GM18499 (cell line): ENCODE results near the gene AQR.

Experiments used
- ATAC-seq: cut with Tn5 transposase; IDR thresholded peaks from one replicate; pipeline ENCODE4 v1.9.1; 2021; ENCODE audit warnings: moderate number of reproducible peaks; ENCODE audit not compliant: insufficient read depth, unreplicated experiment

Gene AQR

DNA sequence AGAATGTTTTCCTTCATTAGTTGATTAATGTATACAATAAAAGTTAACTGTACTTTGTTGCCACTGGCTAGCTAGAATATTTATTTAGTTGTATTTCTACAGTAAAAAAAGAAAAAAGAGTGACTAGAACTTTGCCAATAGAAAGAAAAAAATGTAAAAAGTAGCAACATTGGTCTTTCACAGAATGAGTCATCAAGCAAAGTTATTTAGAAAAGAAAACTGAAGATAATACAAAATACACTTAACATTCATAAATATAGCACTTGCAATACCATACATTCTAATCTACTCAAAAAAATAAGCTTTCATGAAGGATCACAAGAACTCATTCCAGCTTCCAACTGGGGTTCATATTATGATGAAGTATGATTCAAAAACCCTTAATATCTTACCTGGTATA, 83.4 kb downstream of the AQR start:
- ATAC-seq = no peak

DNA sequence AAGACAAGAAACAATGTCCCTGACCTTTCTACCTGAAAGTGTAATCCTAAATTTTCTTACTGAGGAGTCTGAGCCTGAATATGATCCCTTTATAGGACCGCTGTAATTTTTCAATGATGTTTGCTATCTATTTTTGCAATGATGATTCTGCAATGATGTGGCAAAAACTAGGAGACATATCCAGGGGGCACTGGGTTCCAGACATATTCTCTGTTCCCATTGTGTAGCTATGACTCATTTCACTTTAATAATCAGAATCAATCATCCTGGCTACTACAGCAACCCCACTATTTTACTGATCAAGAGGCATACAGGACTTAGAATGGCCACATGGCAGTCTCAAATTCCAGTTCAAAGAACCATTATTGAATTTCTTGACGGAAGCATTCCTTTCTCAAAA, 85.9 kb downstream of the AQR start:
- no peak for ATAC-seq

DNA sequence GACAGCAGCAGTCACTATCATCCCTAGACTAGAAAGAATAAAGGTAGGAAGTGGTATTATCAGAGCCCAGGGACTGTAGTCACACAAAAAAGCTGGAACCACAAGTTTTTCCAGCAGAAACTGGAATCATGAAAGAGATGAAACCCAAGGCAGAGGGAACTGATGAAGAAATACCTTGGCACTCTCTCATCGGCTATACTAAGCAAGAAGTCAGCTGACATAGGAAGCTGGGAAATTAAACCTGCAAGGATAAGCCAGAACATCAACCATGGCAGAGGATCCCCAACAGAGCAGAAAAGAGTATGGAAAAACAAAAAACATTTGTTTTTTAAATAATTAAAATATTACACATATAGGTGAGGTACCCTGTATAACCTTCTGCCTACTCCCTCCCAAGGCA, 86.5 kb downstream of the AQR start:
- ATAC-seq = no peak

DNA sequence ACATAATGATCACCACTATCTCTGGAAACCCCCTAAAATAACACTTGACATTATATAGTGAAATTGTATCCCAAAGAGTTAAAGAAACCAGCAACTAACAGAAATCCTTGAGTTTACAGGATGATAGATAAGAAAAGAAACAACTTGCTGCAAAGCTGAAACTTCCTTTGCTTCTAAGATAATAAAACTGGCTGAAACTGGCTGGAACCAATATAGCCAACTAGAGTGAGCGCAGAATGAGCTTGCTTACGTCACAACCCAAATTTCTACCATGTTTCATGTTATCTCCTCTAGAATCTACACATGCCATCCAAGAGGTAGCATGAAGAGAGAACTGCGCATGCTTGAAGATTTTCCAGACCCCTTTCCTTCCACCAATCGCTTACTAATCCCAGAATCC, 90.4 kb downstream of the AQR start:
- no peak for ATAC-seq

DNA sequence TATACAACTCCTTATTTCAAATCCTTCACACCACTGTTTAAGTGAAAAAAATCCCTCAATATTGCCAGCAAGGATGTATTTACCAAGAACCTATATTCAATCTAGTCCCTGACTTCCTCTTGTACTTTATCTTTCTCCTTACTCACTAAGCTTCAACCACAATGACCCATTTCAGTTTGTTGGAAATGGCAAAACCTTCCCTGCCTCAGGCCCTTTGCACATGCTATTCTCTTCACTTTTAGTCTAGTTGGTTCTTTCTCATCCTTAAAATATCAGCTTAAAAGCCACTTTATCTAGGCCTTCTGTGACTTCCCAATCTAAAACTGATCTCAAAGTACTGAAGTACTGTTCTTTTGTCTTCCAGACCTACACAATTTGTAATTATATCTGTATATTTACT, 92.9 kb downstream of the AQR start:
- no peak for ATAC-seq

DNA sequence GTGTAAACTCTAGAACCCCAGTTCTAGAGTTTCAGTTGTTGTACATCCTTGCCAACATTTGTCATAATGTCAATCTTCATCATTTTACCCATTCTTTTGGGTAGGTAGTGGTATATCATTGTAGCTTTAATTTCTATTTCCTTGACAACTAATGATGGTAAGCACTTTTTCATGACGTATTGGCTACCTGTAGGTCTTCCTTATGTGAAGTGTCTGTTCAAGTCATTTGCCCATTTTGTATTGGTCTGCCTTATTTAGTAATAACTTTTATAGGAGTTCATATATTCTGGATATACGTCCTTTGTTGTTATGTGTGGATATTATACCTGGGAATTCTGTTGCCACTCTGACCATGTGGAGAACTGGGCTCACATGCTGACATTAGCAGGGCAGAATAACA, 100.4 kb downstream of the AQR start:
- no peak for ATAC-seq

DNA sequence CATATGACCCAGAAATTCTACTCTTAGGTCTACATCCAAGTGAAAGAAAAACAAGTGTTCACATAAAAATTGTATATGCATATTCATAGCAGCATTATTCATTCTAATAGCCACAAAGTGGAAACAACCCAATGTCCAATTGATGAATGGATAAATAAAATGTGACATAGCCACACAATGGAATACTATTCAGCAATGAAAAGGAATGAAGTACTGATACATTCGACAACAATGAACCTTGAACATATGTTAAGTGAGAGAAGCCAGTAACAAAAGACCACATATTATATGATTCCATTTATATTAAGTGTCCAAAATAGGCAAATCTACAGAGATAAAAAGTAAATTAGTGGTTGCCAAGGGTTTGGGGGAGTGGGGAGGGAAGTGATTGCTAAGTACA, 104.0 kb downstream of the AQR start:
- no peak for ATAC-seq

DNA sequence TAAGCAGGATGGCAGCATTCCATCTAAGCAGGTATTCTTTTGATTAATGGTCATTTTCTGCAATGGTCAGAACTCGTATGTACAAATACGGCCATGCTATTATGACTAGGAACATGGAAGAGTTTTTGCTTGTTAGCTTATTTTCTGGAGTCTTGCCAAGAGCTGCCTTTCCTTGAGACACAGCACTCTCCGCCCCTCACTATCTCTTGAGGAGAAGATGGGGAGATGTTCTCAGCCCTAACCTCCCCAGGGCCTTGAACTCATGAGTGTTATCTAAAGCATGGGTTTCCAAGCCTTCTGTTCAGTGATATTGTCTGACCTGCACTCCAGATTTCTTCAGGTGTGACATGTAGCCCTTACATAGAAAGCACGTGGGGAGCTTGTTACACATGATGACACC, 108.3 kb downstream of the AQR start:
- ATAC-seq = no peak

DNA sequence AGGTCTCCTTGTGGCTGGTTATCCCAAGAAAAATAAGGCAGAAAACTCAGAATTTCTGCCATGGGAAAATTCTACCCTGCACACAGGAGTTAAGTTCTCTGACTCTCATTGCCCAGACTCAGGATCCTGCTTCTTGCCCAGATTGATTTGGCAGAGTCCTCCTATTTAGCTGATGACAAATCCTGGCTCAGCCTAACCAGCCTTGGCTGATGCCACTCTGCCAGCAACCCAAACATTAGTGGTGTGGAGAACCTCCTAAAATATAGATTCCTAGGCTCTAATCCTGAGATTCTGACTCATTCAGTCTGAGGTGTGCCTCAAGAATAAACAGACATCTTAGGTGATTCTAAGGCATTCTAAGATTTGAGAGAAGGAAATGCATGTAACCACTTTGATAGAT, 113.6 kb downstream of the AQR start:
- ATAC-seq = no peak

DNA sequence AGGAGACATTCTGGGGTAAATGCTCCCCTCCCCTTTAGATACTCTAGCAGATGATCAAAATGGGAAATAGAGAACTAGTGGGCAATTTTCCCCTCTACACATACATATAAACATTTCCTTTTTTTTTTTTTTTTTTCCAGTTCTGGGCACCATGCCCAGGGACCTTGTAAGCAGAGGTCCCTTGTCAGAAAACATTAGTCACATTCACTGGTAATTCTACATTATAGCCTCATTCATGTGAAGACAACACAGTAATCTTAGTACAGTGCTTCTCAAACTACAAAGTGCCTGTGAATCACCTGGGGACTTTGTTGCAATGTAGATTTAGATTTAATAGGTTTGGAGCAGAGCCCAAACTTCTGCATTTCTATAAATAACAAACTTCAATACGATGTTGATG, 114.1 kb downstream of the AQR start:
- no peak for ATAC-seq

DNA sequence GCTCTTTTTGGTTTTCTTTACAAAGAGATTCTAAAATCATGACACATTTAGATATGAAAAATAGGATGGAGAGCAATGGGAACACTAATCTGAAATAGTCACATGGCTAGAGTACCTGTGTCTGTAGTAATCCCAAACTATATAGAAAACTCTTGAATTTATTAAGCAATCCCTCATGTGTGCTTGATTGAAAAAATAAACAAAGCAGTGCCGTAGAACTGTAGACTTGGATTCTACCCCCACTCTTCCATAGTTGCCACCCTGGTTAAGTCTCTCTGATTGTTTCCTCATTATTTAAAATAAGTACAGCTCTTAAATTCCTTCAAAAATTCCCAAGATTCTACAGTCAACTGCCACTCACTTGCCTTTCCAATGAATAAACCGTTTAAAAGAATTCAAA, 115.3 kb downstream of the AQR start:
- ATAC-seq = no peak

DNA sequence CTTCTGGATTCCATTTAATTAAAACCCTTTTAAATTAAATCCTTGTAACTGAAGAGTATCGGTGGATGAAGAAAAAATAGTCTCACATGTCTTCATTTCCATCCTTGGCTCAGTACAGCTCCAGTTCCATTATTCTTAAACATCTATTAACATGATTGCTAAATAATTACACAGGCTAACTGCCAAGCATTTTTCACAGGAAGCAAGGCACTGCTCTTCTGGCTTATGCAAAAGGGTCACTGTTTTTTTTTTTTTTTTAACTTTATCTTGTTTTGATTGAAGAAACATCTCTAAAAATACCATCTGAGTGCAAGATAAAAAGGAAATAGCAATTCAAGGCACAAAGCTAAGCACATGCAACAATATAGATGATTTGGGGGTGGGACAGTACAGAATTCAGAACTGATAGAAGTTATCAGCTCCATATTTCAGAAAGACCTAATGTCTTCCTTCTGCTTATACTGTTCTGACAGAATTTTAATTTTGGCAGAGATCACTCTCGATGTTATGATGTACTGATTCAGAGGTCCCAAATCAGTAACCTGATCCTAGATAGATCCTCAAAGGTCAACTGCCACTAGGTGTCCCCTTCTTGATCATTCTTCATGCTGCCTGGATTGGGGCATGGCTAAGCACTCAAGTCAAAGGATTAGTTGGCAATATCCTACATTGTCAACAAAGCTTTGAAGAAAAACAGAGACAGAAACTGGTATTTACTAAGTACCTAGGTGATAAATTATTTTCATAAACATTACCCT, 116.4 kb downstream of the AQR start:
- no peak for ATAC-seq

DNA sequence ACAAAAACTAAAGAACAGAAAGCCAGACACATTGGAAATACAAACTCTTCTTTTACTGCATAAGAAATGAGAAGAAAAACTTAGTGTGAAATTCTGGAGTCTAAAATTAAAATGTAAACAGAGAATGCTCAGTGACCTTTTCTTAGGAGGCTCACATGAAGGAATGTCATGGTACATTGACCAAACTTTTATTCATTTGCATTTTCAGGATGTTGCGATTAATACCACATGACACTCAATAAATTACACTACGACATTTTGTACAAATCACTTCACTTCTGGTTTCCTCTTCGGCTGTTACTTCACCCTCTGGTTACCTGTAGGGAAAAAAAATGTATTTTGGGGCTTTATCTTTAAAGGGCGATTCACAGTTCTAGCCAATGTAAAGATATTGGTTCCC, 117.8 kb downstream of the AQR start:
- no peak for ATAC-seq

DNA sequence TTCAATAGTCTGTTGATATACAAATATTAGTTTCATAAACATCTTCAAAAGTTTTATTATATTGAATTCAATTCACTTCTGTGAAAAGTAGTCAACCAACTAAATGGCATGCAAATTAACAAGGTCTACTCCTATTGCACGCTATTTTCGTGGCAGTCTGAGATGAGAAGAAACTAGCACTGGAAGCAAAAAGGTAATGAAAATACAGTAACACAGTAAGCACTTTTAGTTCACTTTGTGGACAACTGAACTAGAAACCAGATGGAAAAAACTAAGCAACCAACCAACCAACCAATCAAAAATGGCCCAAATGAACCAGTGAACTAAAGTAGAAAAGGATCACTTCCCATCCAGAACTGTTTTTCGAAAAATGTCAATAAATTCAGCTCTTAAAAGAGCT, 118.5 kb downstream of the AQR start:
- no peak for ATAC-seq

DNA sequence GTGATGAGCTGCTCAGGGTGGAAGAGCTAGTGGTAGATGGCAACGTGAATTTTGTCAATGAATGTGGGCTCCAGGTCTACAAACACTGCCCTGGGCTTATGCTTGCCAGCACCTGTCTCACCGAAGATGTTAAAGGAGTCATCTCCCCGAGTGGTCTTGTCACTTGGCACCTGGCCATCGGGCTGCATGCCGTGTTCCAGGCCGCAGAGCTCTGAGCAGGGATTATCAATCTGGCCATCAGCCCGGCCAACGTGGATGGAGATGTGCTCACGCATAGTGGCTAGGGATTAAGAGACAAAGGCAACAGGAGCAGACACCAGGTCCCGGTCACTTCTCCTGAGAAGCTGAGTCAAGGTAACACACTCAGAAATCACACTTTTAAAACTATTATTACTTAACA, 119.4 kb downstream of the AQR start:
- no peak for ATAC-seq

DNA sequence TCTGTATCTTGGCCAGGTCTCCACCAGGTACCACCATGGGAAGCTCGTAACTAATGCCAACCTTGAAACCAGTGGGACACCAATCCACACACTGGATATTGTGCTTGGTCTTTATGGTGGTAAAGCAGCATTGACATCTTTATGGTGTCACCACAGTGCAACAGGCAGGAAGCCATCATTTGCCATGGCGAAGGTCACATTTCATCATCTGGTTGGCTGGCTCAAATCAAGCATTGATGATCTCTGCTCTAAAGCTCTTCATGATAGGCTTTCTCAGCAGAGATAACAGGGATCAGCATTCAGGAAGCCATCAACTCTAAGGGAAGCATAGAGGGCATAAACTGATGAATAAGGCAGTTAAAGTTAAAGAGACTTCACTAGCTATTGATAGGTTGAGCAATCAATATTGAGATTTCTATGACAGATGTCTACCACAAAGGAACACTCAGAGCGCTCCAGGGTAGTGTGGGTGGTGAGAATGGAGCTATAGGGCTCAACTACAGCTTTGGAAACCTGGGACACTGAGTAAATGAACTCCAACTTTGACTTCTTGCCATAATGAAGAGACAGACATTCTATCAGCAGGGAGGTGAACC, 120.1 kb downstream of the AQR start:
- no peak for ATAC-seq

DNA sequence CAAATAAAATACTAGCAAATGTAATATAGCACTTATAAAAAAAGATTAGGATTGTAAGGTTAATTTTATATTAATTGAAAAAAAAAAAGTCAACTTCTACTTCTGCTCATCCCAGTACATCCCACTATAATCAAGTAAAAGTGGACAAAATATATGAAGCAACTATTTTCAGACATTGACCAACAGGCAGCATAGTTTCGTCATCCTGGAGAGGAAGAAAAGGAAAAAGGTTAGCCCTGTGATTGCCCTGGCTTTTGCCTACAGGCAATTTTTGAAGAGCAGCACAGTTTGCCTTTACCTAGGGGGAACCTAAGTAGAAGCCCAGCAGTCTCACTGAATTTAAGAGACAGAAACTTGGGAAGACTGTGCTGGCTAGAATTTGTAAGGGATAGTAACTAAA, 121.9 kb downstream of the AQR start:
- ATAC-seq = no peak

DNA sequence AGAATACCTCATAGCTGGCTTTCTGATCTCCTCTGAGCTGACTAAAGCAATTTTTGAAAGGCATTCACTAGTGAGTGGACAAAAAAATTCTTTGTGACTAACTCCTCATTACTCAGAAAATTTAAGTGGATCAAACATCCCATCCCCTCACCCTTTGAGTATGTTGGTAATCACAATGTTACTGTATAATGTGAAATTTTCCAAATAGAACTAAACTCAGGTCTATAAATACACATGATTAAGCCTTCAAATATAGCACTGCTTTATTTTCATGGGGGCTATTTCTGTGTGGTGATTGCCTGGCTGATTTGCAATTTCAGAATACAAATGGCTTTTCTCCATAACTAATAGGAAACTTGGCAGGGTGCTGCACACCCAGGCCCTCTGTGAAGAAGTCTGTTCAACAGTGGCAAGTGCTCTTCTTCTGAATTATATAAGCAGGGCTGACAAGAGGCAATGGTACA, 128.2 kb downstream of the AQR start:
- no peak for ATAC-seq

DNA sequence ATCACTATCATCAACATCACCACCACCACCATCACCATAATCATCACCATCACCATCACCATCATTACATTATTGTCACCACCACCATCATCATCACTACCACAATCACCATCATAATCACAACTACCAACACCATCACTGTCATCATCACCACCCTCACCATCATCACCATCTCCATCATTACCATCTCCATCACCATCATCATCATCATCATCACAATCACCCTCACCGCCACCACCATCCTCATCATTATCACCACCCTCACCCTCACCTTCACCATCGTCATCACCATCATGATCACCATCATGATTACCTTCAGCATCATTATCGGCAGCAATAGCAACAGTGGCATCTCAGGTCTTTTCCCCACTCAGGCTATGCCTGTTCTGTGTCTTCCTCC, 131.3 kb downstream of the AQR start:
- ATAC-seq = no peak

DNA sequence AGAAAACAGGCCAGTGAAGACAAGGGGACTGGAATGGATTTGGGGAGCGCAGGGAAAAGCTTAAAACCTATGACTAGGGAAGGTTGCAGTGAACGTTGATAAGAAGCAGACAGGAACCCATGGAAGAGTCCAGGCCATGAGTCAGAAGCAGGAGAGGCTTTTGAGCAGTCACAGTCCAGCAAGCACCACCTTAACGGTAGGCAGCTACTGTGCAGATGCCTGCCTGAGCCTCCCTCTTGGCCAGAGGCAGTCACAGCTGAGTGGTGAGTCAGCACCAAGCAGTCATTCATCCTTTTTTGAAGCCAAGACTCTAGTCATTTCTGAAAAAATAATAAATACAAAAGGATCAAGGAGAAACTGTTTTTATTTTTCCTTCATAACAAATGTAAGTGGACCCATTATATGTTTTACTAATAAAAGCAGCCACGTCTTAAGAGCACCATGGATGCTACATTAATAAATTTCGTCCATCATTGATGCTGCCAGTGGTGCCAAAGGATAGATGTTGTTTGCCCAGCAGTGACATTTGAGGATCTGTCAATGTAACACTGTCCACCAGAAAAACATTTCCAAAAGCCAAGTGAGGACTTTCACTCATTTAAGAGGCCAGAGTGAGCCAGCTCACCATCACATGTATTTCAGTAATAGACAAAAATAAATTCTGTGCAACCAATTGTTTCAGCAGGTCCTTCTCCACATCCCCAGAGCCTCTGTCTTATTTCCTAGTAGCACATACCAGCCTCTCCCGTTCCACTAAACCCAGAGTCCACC, 132.1 kb downstream of the AQR start:
- ATAC-seq = no peak

DNA sequence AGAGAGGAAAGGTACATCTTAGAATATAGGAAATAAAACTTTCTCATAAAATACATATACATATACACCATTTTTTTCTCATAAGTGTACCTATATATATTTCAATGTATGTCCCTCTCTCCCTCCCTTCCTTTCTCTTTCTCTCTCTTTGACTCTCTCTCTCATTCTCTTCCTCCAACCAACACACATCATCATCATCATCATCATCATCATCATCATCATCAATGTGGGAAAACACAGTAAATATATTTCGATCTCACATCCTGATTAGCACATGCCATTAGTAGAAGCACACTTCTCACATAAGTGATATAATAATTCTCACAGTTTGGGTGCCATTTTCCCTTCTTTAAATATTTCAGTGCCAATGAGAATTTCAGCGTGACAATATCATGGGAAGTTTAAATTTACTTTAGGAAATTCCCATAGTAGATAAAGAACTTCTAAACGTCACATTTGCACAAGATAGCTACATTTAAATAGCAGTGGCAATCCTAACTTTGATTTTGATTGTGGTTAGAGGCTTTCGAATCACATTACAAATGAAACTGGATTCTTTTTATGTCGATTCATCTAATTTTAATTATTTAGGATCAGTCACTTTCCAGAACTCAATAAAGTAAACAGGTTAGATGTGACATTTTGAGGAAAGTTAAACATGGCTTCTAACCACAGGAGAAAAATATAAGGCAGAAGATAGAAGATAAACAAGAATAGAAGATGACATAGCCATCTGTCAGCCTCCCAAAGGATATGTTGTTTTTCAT, 141.2 kb downstream of the AQR start:
- ATAC-seq = no peak
